Spleen (tissue), 11 donors: ENCODE measurements around the gene FAHD2A. TPM values are rescaled to one million over a fixed set of nuclear protein-coding genes. Genes with fewer than 3 reads are reported as not detected.

Source experiments
- DNase-seq: peaks from one replicate; pipeline ENCODE4 v3.0.0-alpha.2; 2020
- H3K27ac ChIP-seq, 8 donors: fragments of 200-600 bp; sonication (generic) in 7 of 8; 1 replicate in 4 of 8; 2 replicates in 4 of 8; pipeline versions ENCODE4 v1.5.0 to v1.8.0; 2016 to 2021; ENCODE audit warnings: inconsistent platforms in 4 of 8, mild to moderate bottlenecking in 4 of 8, moderate library complexity in 1 of 8
- H3K27me3 ChIP-seq, 7 donors: fragments of 200-600 bp; sonication (generic) in 6 of 7; replicated peaks in 1 of 7; 1 replicate in 4 of 7; 2 replicates in 3 of 7; pipeline versions ENCODE4 v1.5.0 to v1.8.0; 2016 to 2021; ENCODE audit warnings: inconsistent platforms in 3 of 7, mild to moderate bottlenecking in 1 of 7
- H3K36me3 ChIP-seq, 6 donors: fragments of 200-600 bp; sonication (generic) in 5 of 6; 1 replicate in 4 of 6; 2 replicates in 2 of 6; pipeline versions ENCODE4 v1.5.0 to v1.8.0; 2016 to 2021; ENCODE audit warnings: inconsistent platforms in 2 of 6
- H3K4me1 ChIP-seq, 6 donors: fragments of 200-600 bp; sonication (generic) in 5 of 6; 1 replicate in 3 of 6; 2 replicates in 3 of 6; pipeline versions ENCODE4 v1.5.0 to v1.8.0; 2016 to 2021; ENCODE audit warnings: inconsistent platforms in 3 of 6
- H3K4me3 ChIP-seq, 8 donors: fragments of 200-600 bp; sonication (generic) in 7 of 8; 1 replicate in 4 of 8; 2 replicates in 4 of 8; pipeline versions ENCODE4 v1.5.0 to v1.8.0; 2016 to 2021; ENCODE audit warnings: inconsistent platforms in 4 of 8, mild to moderate bottlenecking in 4 of 8, moderate library complexity in 2 of 8
- H3K9me3 ChIP-seq, 8 donors: fragments of 200-600 bp; sonication (generic) in 7 of 8; 1 replicate in 4 of 8; 2 replicates in 4 of 8; pipeline versions ENCODE4 v1.5.0 to v1.8.0; 2016 to 2021; ENCODE audit warnings: inconsistent platforms in 4 of 8
- POLR2A ChIP-seq, 3 donors: fragments of 450-650 bp; IDR thresholded peaks; one replicate each; pipeline ENCODE4 v1.5.1; 2017; ENCODE audit warnings: antibody characterized with exemption in 3 of 3, mild to moderate bottlenecking in 1 of 3
- POLR2AphosphoS5 ChIP-seq, 3 donors: sonication (generic); formaldehyde crosslinking; IDR thresholded peaks; one replicate each; pipeline ENCODE4 v1.5.1; 2017; ENCODE audit warnings: antibody characterized with exemption in 3 of 3
- WGBS, 5 donors: extraction: QIAGEN DNeasy Blood & Tissue Kit in 3 of 5; methylation state at CpG; one replicate each; pipeline versions ENCODE4 v1.1.5 to v1.1.7; 2013 to 2018; 5-methylcytosine and 5-hydroxymethylcytosine counted together
- intact Hi-C: fragments of 100-400 bp; cut with DNase I; formaldehyde crosslinking; loops from one replicate; pipeline ENCODE4 v1.15.0; 2023; ENCODE audit warnings: low total_unique reads
- polyA plus RNA-seq, 3 donors: library from polyadenylated mRNA; stranded (reverse); fragments of 200-250 nt; gene quantifications; one replicate each; pipeline ENCODE4 v1.2.1, GENCODE V29; 2013
- total RNA-seq, 7 donors: library from RNA; depleted of rRNA in 3 of 7; stranded (reverse); fragments of >200 nt in 3 of 7; fragmentation: NEBNext Ultra II Directional in 4 of 7; extraction: Animal tissue kit (Norgen Biotek cat#: 25700) in 4 of 7; gene quantifications; one replicate each; pipeline versions ENCODE4 v1.1.0 to v1.2.1, GENCODE V29; 2016 to 2021
- TF ChIP-seq, protein P1 (sequence below), 11 experiments: fragments of 200-600 bp in 7 of 11; fragments of 450-650 bp in 4 of 11; sonication (generic) in 4 of 11; IDR thresholded peaks in 8 of 11; conservative IDR thresholded peaks in 3 of 11; 1 replicate in 7 of 11; 2 replicates in 4 of 11; pipeline versions ENCODE4 v1.4.0 to v1.8.0; 2016 to 2021; ENCODE audit warnings: antibody characterized with exemption in 11 of 11, inconsistent platforms in 4 of 11, mild to moderate bottlenecking in 1 of 11
- donor health status: healthy with polysubstance abuse.
- donor health status: DM: no; HTN: no; CAD: no; lungs with moderate emphysema.
- donor health status: DM: no; HTN: no; CAD: no.
- donor health status: Bipolar disorder and iron deficiency.
- donor health status: healthy.
- donor health status: DM: no; HTN: no; CAD: no.
- donor health status: DM: yes; HTN: yes; CAD: no.

The FAHD2A gene
- total and polyA plus RNA-seq, 10 donors, result 10.9 to 23.7 (median 17.5) TPM

DNA sequence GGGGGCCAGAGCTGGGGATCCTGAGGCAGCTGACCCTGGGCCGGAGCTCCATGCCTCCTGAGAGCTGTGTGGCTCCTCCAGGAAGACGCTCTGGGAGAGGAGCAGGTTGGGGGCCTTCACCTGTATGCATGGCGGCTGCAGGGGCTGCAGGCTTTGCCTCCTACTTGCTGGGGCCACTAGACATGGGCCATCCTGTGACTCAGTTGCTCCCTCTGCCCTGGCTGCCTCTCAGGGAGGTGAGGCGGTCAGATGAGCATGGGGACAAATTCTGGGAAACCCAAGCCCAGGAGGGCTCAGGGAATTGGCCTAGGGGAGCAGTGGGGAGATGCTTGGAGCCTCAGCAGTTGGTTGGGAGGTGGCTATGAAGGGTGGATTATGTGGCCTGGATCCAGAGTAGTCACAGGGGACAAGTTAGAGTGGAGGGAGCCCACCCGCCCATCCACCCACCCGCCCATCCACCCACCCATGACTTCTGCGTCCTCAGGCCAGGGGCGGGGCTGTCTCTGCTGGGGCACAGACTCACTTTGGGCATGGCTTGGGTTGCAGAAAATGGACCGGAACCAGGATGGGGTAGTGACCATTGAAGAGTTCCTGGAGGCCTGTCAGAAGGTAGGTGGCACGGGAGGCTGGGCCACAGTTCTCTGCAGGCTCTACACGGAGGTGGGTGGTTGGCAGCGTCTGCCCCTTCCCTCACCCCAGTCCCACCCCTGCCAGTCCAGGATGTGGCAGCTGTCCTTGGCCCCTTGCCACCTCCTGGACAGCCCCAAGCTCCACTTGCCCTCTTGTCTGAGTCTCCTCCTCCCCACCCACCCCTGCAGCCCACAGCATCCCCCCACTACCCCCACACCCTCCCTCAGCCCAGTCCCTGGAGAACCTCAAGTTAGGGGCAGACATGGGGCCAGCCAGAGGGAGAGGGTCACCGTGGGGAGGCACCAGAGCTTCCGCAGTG is 19.5 kb upstream of the FAHD2A start:
- DNase-seq, result no peak
- intact Hi-C loops, result no loop called here

DNA sequence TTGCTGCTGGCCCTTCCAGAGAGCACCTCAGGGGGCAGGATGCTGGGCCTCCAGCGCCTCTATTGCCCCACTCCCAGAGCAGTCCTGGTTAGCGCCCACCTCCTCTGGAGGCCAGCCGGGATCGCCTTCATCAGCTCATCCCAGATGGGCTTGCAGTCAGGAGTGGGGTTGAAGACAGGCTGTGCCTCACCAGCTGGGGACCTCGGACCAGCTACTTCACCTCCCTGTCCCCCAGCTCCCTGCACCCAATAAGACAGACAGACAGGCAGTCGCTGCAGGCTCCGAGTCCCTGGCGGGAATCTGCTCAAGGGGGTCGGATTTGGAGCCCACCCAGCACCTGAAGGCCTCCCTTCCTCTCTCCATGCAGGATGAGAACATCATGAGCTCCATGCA is 18.9 kb upstream of the FAHD2A start:
- Histone ChIP-seq H3K4me1 (peaks cover 0 to 17% (median 4%) of the 10 kb centered on the region in 6 donors), H3K36me3 (no peaks in the 10 kb centered on the region), H3K27me3 (peaks cover 0 to 33% (median 0%) of the 10 kb centered on the region in 7 donors), H3K4me3 (no peak overlapping the region), H3K9me3 (no peaks in the 10 kb centered on the region), H3K27ac (no peak overlapping the region)
- no peak for TF ChIP-seq POLR2AphosphoS5 (IDR thresholded peaks at IDR 0.05)
- TF ChIP-seq POLR2A (IDR thresholded peaks at IDR 0.05), result no peak
- TF ChIP-seq, protein P1, sequence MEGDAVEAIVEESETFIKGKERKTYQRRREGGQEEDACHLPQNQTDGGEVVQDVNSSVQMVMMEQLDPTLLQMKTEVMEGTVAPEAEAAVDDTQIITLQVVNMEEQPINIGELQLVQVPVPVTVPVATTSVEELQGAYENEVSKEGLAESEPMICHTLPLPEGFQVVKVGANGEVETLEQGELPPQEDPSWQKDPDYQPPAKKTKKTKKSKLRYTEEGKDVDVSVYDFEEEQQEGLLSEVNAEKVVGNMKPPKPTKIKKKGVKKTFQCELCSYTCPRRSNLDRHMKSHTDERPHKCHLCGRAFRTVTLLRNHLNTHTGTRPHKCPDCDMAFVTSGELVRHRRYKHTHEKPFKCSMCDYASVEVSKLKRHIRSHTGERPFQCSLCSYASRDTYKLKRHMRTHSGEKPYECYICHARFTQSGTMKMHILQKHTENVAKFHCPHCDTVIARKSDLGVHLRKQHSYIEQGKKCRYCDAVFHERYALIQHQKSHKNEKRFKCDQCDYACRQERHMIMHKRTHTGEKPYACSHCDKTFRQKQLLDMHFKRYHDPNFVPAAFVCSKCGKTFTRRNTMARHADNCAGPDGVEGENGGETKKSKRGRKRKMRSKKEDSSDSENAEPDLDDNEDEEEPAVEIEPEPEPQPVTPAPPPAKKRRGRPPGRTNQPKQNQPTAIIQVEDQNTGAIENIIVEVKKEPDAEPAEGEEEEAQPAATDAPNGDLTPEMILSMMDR (IDR thresholded peaks at IDR 0.05 in 8 of 11, conservative IDR thresholded peaks at IDR 0.05 in 3 of 11), result no peak
- intact Hi-C loops, result no loop called here
- DNase-seq, result peak; percentile 69
- WGBS, 5 donors, result 82 to 96% (median 91%) methylated on average over 5 to 9 of the region's 9 CpGs

More for the DNA sequence above, 19.5 kb upstream of the FAHD2A start:
- TF ChIP-seq POLR2AphosphoS5 (IDR thresholded peaks at IDR 0.05) (no peak), POLR2A (IDR thresholded peaks at IDR 0.05) (no peak)
- TF ChIP-seq, protein P1 (IDR thresholded peaks at IDR 0.05 in 8 of 11, conservative IDR thresholded peaks at IDR 0.05 in 3 of 11), result no peak
- no peaks in the 10 kb centered on the region for H3K9me3 ChIP-seq
- no peaks in the 10 kb centered on the region for H3K36me3 ChIP-seq
- peaks cover 0 to 26% (median 0%) of the 10 kb centered on the region in 7 donors for H3K27me3 ChIP-seq
- WGBS, 5 donors, result 74 to 88% (median 85%) methylated on average over 10 to 14 of the region's 14 CpGs
- H3K4me1 ChIP-seq, result peaks cover 0 to 17% (median 4%) of the 10 kb centered on the region in 6 donors
- no peak overlapping the region for H3K4me3 ChIP-seq
- no peak overlapping the region for H3K27ac ChIP-seq

DNA sequence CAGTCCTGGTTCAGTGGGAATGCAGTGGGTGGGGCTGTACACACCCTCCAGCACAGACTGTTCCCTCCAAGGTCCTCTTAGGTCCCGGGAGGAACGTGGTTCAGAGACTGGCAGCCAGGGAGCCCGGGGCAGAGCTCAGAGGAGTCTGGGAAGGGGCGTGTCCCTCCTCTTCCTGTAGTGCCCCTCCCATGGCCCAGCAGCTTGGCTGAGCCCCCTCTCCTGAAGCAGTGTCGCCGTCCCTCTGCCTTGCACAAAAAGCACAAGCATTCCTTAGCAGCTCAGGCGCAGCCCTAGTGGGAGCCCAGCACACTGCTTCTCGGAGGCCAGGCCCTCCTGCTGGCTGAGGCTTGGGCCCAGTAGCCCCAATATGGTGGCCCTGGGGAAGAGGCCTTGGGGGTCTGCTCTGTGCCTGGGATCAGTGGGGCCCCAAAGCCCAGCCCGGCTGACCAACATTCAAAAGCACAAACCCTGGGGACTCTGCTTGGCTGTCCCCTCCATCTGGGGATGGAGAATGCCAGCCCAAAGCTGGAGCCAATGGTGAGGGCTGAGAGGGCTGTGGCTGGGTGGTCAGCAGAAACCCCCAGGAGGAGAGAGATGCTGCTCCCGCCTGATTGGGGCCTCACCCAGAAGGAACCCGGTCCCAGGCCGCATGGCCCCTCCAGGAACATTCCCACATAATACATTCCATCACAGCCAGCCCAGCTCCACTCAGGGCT is 17.5 kb upstream of the FAHD2A start:
- intact Hi-C loops, result no loop called here
- no peak for TF ChIP-seq POLR2AphosphoS5 (IDR thresholded peaks at IDR 0.05)
- no peak for TF ChIP-seq POLR2A (IDR thresholded peaks at IDR 0.05)
- TF ChIP-seq, protein P1 (IDR thresholded peaks at IDR 0.05 in 8 of 11, conservative IDR thresholded peaks at IDR 0.05 in 3 of 11), result no peak

More for the DNA sequence above, 17.5 kb upstream of the FAHD2A start:
- peaks cover 0 to 42% (median 0%) of the 10 kb centered on the region in 7 donors for H3K27me3 ChIP-seq
- no peak overlapping the region for H3K27ac ChIP-seq
- no peak overlapping the region for H3K4me3 ChIP-seq
- no peaks in the 10 kb centered on the region for H3K36me3 ChIP-seq
- no peak for DNase-seq
- H3K4me1 ChIP-seq, result peaks cover 0 to 22% (median 8%) of the 10 kb centered on the region in 6 donors
- 62 to 76% (median 67%) methylated on average over 9 to 12 of the region's 12 CpGs; no CpG with 5 or more reads in 1 of the 5 donors for WGBS, 5 donors
- H3K9me3 ChIP-seq, result no peaks in the 10 kb centered on the region
